CD4-positive, alpha-beta T cell treated with Interferon alpha-2 for 1 hour (primary cell): Measurements from ENCODE around the gene TREML2.

ENCODE experiments used
- DNase-seq, 2 donors: peaks; one replicate each; pipeline ENCODE4 v3.0.0-alpha.2; 2020 to 2022

TREML2 gene

GRCh38 chr6:41174610-41175009 is 26.3 kb downstream of the TREML2 start:
- no peak for DNase-seq

- DNase-seq = no peak
Measured at GRCh38 chr6:41171908-41172307, 29.0 kb downstream of the TREML2 start.

GRCh38 chr6:41170547-41171160 is 30.3 kb downstream of the TREML2 start:
- DNase-seq = no peak

GRCh38 chr6:41167173-41167963 is 33.6 kb downstream of the TREML2 start:
- no peak for DNase-seq

GRCh38 chr6:41164551-41165120 is 36.3 kb downstream of the TREML2 start:
- no peak for DNase-seq

GRCh38 chr6:41163419-41163717 is 37.6 kb downstream of the TREML2 start:
- DNase-seq = no peak

GRCh38 chr6:41162687-41163418 is 38.1 kb downstream of the TREML2 start, which contains the start of gene TREM2:
Gene TREM2 (minus strand): TSS chr6:41163116. CDS start chr6:41163082, 34 bp downstream.
- DNase-seq = no peak

- DNase-seq = no peak
Measured at GRCh38 chr6:41161851-41162552, 38.9 kb downstream of the TREML2 start.

GRCh38 chr6:41161380-41161779 is 39.6 kb downstream of the TREML2 start:
- no peak for DNase-seq

- no peak for DNase-seq
Measured at GRCh38 chr6:41160933-41161332, 40.0 kb downstream of the TREML2 start.

GRCh38 chr6:41159415-41160082 is 41.4 kb downstream of the TREML2 start:
- no peak for DNase-seq

- DNase-seq = peak in 1 of 2 donors; percentile 45
Measured at GRCh38 chr6:41157323-41157722, 43.6 kb downstream of the TREML2 start.

- DNase-seq = no peak
Measured at GRCh38 chr6:41156771-41157170, 44.2 kb downstream of the TREML2 start.

- DNase-seq = no peak
Measured at GRCh38 chr6:41156001-41156400, 44.9 kb downstream of the TREML2 start.

- DNase-seq = no peak
Measured at GRCh38 chr6:41155132-41155805, 45.7 kb downstream of the TREML2 start.

- DNase-seq = no peak
Measured at GRCh38 chr6:41153992-41154625, 46.8 kb downstream of the TREML2 start, which contains the start of gene TREML1. Gene TREML1 (minus strand): TSS chr6:41154347. CDS start chr6:41154288, 59 bp downstream.

GRCh38 chr6:41153451-41153850 is 47.5 kb downstream of the TREML2 start:
- no peak for DNase-seq

GRCh38 chr6:41150671-41151070 is 50.3 kb downstream of the TREML2 start:
- no peak for DNase-seq

GRCh38 chr6:41147917-41148316 is 53.0 kb downstream of the TREML2 start:
- DNase-seq = no peak
